Thoracic aorta (tissue), 2 donors: ENCODE results near the gene ITGA3. TPM values are rescaled to one million over a fixed set of nuclear protein-coding genes. Genes with fewer than 3 reads are reported as not detected.

ENCODE experiments used
- ATAC-seq: fragments of 150-250 bp; one replicate; pipeline ENCODE4 v1.8.0; 2017; ENCODE audit warnings: low read depth; ENCODE audit not compliant: insufficient number of reproducible peaks, low FRiP score
- DNase-seq: peaks from one replicate; pipeline ENCODE4 v3.0.0-alpha.2; 2020; ENCODE audit warnings: low spot score
- H3K27ac ChIP-seq, 2 donors: fragments of 200-600 bp; sonication (generic); 1 replicate in 1 of 2; 2 replicates in 1 of 2; pipeline ENCODE4 v1.5.1; 2016; ENCODE audit warnings: mild to moderate bottlenecking in 2 of 2, moderate library complexity in 2 of 2
- H3K27me3 ChIP-seq: fragments of 200-600 bp; sonication (generic); replicated peaks from 2 replicates; pipeline ENCODE4 v1.6.0; 2016; ENCODE audit warnings: mild to moderate bottlenecking; ENCODE audit not compliant: insufficient read depth
- H3K36me3 ChIP-seq: fragments of 200-600 bp; sonication (generic); one replicate; pipeline ENCODE4 v1.5.1; 2016
- H3K4me1 ChIP-seq, 2 donors: fragments of 200-600 bp; sonication (generic); 1 replicate in 1 of 2; 2 replicates in 1 of 2; pipeline versions ENCODE4 v1.5.1 to v1.6.0; 2016; ENCODE audit warnings: low read depth in 2 of 2, mild to moderate bottlenecking in 1 of 2; ENCODE audit not compliant: control insufficient read depth in 1 of 2
- H3K4me3 ChIP-seq: fragments of 200-600 bp; sonication (generic); 2 replicates; pipeline ENCODE4 v1.5.1; 2016; ENCODE audit warnings: mild to moderate bottlenecking
- H3K9me3 ChIP-seq: fragments of 200-600 bp; sonication (generic); 2 replicates; pipeline ENCODE4 v1.5.1; 2016
- CTCF ChIP-seq: fragments of 200-600 bp; sonication (generic); IDR thresholded peaks from one replicate; pipeline ENCODE4 v1.5.1; 2019; ENCODE audit warnings: antibody characterized with exemption
- total RNA-seq, 2 donors: library from RNA; depleted of rRNA; stranded (reverse); fragments of >200 nt; gene quantifications; one replicate each; pipeline versions ENCODE4 v1.1.0 to v1.2.3, GENCODE V29; 2016

ITGA3 gene
- total RNA-seq, 2 donors from 2014 or later, result 197 to 260 TPM

GRCh38 chr17:50106393-50107131 lies 50.7 kb downstream of the ITGA3 start:
- Histone ChIP-seq H3K4me1 (peaks cover 7 to 26% of the 10 kb centered on the region in 2 donors), H3K27me3 (no peaks in the 10 kb centered on the region), H3K36me3 (peaks cover 56% of the 10 kb centered on the region), H3K27ac (no peak overlapping the region), H3K4me3 (no peak overlapping the region), H3K9me3 (no peaks in the 10 kb centered on the region)
- no peak for DNase-seq
- TF ChIP-seq CTCF, result no peak
- no peak for ATAC-seq

GRCh38 chr17:50107790-50108414 lies 52.0 kb downstream of the ITGA3 start:
- no peak for ATAC-seq
- no peak for DNase-seq
- TF ChIP-seq CTCF, result no peak
- Histone ChIP-seq H3K4me3 (no peak overlapping the region), H3K36me3 (peaks cover 56% of the 10 kb centered on the region), H3K9me3 (no peaks in the 10 kb centered on the region), H3K4me1 (peaks cover 16 to 26% of the 10 kb centered on the region in 2 donors), H3K27me3 (no peaks in the 10 kb centered on the region), H3K27ac (no peak overlapping the region)

GRCh38 chr17:50108556-50108955 lies 52.6 kb downstream of the ITGA3 start:
- ATAC-seq, result no peak
- H3K36me3 ChIP-seq, result peaks cover 50% of the 10 kb centered on the region

GRCh38 chr17:50109207-50109606 lies 53.3 kb downstream of the ITGA3 start:
- TF ChIP-seq CTCF, result no peak
- ATAC-seq (no peak), DNase-seq (no peak)
- peaks cover 16 to 30% of the 10 kb centered on the region in 2 donors for H3K4me1 ChIP-seq
- H3K36me3 ChIP-seq, result peaks cover 45% of the 10 kb centered on the region
- H3K27ac ChIP-seq, result peak overlapping the region in 1 of 2 donors; percentile 100
- H3K9me3 ChIP-seq, result no peaks in the 10 kb centered on the region
- H3K27me3 ChIP-seq, result no peaks in the 10 kb centered on the region
- H3K4me3 ChIP-seq, result no peak overlapping the region

More at GRCh38 chr17:50108556-50108955, 52.6 kb downstream of the ITGA3 start:
- Histone ChIP-seq H3K27ac (no peak overlapping the region), H3K9me3 (no peaks in the 10 kb centered on the region), H3K4me1 (peaks cover 16 to 30% of the 10 kb centered on the region in 2 donors), H3K27me3 (no peaks in the 10 kb centered on the region), H3K4me3 (no peak overlapping the region)
- TF ChIP-seq CTCF, result no peak
- DNase-seq, result no peak

- H3K27me3 ChIP-seq, result no peaks in the 10 kb centered on the region
- no peak for ATAC-seq
- no peaks in the 10 kb centered on the region for H3K9me3 ChIP-seq
- peak overlapping the region; percentile 99 to 100 for H3K27ac ChIP-seq
- H3K36me3 ChIP-seq, result peaks cover 45% of the 10 kb centered on the region
- peaks cover 16 to 30% of the 10 kb centered on the region in 2 donors for H3K4me1 ChIP-seq
- H3K4me3 ChIP-seq, result no peak overlapping the region
- TF ChIP-seq CTCF, result no peak
- DNase-seq, result no peak
Observed at GRCh38 chr17:50109785-50110184, 53.9 kb downstream of the ITGA3 start.
